DOHH2 (cell line): ENCODE data around the gene QSOX2.

Experiments used
- H3F3A ChIP-seq: fragments of 200-600 bp; sonication (generic), shearing (Covaris generic); 2 replicates; pipeline ENCODE4 v1.6.0; 2016; ENCODE audit warnings: antibody characterized with exemption, mild to moderate bottlenecking; ENCODE audit not compliant: control insufficient read depth, insufficient read depth
- H3K27ac ChIP-seq: fragments of 200-600 bp; sonication (generic); 2 replicates; pipeline ENCODE4 v1.5.1; 2014; ENCODE audit warnings: low read depth, mild to moderate bottlenecking, low read length, moderate library complexity
- H3K27me3 ChIP-seq: fragments of 200-600 bp; sonication (generic); 2 replicates; pipeline ENCODE4 v1.6.1; 2014; ENCODE audit warnings: mild to moderate bottlenecking, low read length, mixed read lengths; ENCODE audit not compliant: control insufficient read depth
- H3K36me3 ChIP-seq: fragments of 200-600 bp; sonication (generic); 2 replicates; pipeline ENCODE4 v1.6.1; 2014; ENCODE audit warnings: mild to moderate bottlenecking, low read length, moderate library complexity, mixed read lengths; ENCODE audit not compliant: control insufficient read depth
- H3K4me1 ChIP-seq: fragments of 200-600 bp; sonication (generic); 2 replicates; pipeline ENCODE4 v1.6.1; 2014; ENCODE audit warnings: mild to moderate bottlenecking, low read length, mixed read lengths; ENCODE audit not compliant: control insufficient read depth
- H3K4me2 ChIP-seq: fragments of 200-600 bp; sonication (generic); 2 replicates; pipeline ENCODE4 v1.6.0; 2014; ENCODE audit warnings: mild to moderate bottlenecking, low read length, moderate library complexity
- H3K4me3 ChIP-seq: fragments of 200-600 bp; sonication (generic); 2 replicates; pipeline ENCODE4 v1.5.1; 2014; ENCODE audit warnings: mild to moderate bottlenecking, low read length, mixed read lengths
- H3K79me2 ChIP-seq: fragments of 200-600 bp; sonication (generic); 2 replicates; pipeline ENCODE4 v1.6.1; 2014; ENCODE audit warnings: mild to moderate bottlenecking, low read length, mixed read lengths; ENCODE audit not compliant: control insufficient read depth
- H3K9me2 ChIP-seq: fragments of 200-600 bp; sonication (generic); replicated peaks from 2 replicates; pipeline ENCODE4 v1.6.1; 2014; ENCODE audit warnings: mild to moderate bottlenecking, low read length, mixed read lengths; ENCODE audit not compliant: control insufficient read depth
- H3K9me3 ChIP-seq: fragments of 200-600 bp; sonication (generic); 2 replicates; pipeline ENCODE4 v1.6.1; 2014; ENCODE audit warnings: antibody characterized with exemption, low read length, mixed read lengths; ENCODE audit not compliant: control insufficient read depth, insufficient read depth
- H4K20me1 ChIP-seq: fragments of 200-600 bp; sonication (generic); 2 replicates; pipeline ENCODE4 v1.6.0; 2014; ENCODE audit warnings: low read depth, mild to moderate bottlenecking, antibody characterized with exemption, low read length, moderate library complexity; ENCODE audit not compliant: control insufficient read depth, insufficient read depth
- CTCF ChIP-seq: fragments of 200-600 bp; sonication (generic); IDR thresholded peaks from one replicate; pipeline ENCODE4 v1.5.1; 2014; ENCODE audit warnings: antibody characterized with exemption, mild to moderate bottlenecking, low read depth, low read length; ENCODE audit not compliant: poor library complexity, severe bottlenecking
- EZH2phosphoT487 ChIP-seq: fragments of 200-600 bp; sonication (generic); IDR thresholded peaks from 2 replicates; pipeline ENCODE4 v1.6.1; 2017; ENCODE audit warnings: borderline replicate concordance, mild to moderate bottlenecking, antibody characterized with exemption, low read length, moderate library complexity, mixed read lengths

The QSOX2 gene

GRCh38 chr9:136231478-136232297 lies 13.9 kb downstream of the QSOX2 start:
- TF ChIP-seq CTCF: no peak
- TF ChIP-seq EZH2phosphoT487: no peak
- H3K79me2 ChIP-seq: peaks cover 100% of the 10 kb centered on the region
- H3K9me3 ChIP-seq: no peaks in the 10 kb centered on the region
- H3K9me2 ChIP-seq: no peaks in the 10 kb centered on the region
- no peak overlapping the region for H3K27ac ChIP-seq
- H3F3A ChIP-seq: peaks cover 21% of the 10 kb centered on the region
- H3K27me3 ChIP-seq: no peaks in the 10 kb centered on the region
- H3K36me3 ChIP-seq: peaks cover 99% of the 10 kb centered on the region
- H4K20me1 ChIP-seq: peaks cover 10% of the 10 kb centered on the region; the same call in 1 of the 2 replicates
- no peak overlapping the region for H3K4me3 ChIP-seq
- no peak overlapping the region for H3K4me2 ChIP-seq
- H3K4me1 ChIP-seq: peaks cover 78% of the 10 kb centered on the region

- TF ChIP-seq CTCF: no peak
- TF ChIP-seq EZH2phosphoT487: no peak
- peaks cover 87% of the 10 kb centered on the region for H3K4me1 ChIP-seq
- H3K36me3 ChIP-seq: peaks cover 96% of the 10 kb centered on the region
- no peak overlapping the region for H3K4me3 ChIP-seq
- H3K4me2 ChIP-seq: 0 out of 2 replicates have a peak overlapping the region, but pooled peaks have one; percentile 5
- H3K9me2 ChIP-seq: no peaks in the 10 kb centered on the region
- H3F3A ChIP-seq: peaks cover 30% of the 10 kb centered on the region
- H4K20me1 ChIP-seq: peaks cover 7% of the 10 kb centered on the region; the same call in 1 of the 2 replicates
- H3K27me3 ChIP-seq: no peaks in the 10 kb centered on the region
- H3K9me3 ChIP-seq: no peaks in the 10 kb centered on the region
- H3K79me2 ChIP-seq: peaks cover 96% of the 10 kb centered on the region
- H3K27ac ChIP-seq: peak overlapping the region; percentile 98; the same call in 1 of the 2 replicates
These were observed 14.8 kb downstream of the QSOX2 start for GRCh38 chr9:136230773-136231172.

GRCh38 chr9:136230365-136230764 lies 15.2 kb downstream of the QSOX2 start:
- H3K27ac ChIP-seq: peak overlapping the region; percentile 98
- no peaks in the 10 kb centered on the region for H3K9me3 ChIP-seq
- H3F3A ChIP-seq: peaks cover 34% of the 10 kb centered on the region
- peak overlapping the region; percentile 24; the same call in 1 of the 2 replicates for H3K4me2 ChIP-seq
- peaks cover 4% of the 10 kb centered on the region; the same call in 1 of the 2 replicates for H4K20me1 ChIP-seq
- H3K9me2 ChIP-seq: no peaks in the 10 kb centered on the region
- H3K36me3 ChIP-seq: peaks cover 92% of the 10 kb centered on the region
- TF ChIP-seq EZH2phosphoT487 (no peak), CTCF (no peak)
- H3K4me1 ChIP-seq: peaks cover 88% of the 10 kb centered on the region
- H3K4me3 ChIP-seq: no peak overlapping the region
- H3K27me3 ChIP-seq: no peaks in the 10 kb centered on the region
- peaks cover 91% of the 10 kb centered on the region for H3K79me2 ChIP-seq
